HG03469 (cell line): ENCODE results near the gene COX15.
"Not testable (repeated sequence)": the region's sequence is repeated elsewhere in the genome, so short reads cannot be mapped to it uniquely, and the experiment has no call there.

Source experiments
- ATAC-seq: cut with Tn5 transposase; IDR thresholded peaks from one replicate; pipeline ENCODE4 v1.9.1; 2021; ENCODE audit warnings: mild to moderate bottlenecking, moderate library complexity, moderate number of reproducible peaks; ENCODE audit not compliant: unreplicated experiment

Gene COX15

GRCh38 chr10:99732033-99732842 lies at the start of gene COX15, which contains the start of gene CUTC:
Gene COX15 (minus strand): TSS chr10:99732127. CDS start chr10:99732049, 78 bp downstream.
Gene CUTC (plus strand): TSS chr10:99732234. CDS start chr10:99732349, 115 bp downstream.
- ATAC-seq = peak; percentile 72

GRCh38 chr10:99779335-99779734 lies 47.4 kb upstream of the COX15 start:
- ATAC-seq = no peak

GRCh38 chr10:99777918-99778714 lies 46.2 kb upstream of the COX15 start:
- no peak for ATAC-seq

- ATAC-seq = no peak
These were observed 43.9 kb upstream of the COX15 start for GRCh38 chr10:99775850-99776249.

GRCh38 chr10:99770408-99771045 lies 38.6 kb upstream of the COX15 start:
- ATAC-seq = no peak

GRCh38 chr10:99769706-99770105 lies 37.8 kb upstream of the COX15 start:
- no peak for ATAC-seq

GRCh38 chr10:99768556-99768955 lies 36.6 kb upstream of the COX15 start:
- ATAC-seq = no peak

- ATAC-seq = no peak
These were observed 36.0 kb upstream of the COX15 start for GRCh38 chr10:99767901-99768300.

- no peak for ATAC-seq
These were observed 34.4 kb upstream of the COX15 start for GRCh38 chr10:99766302-99766681.

GRCh38 chr10:99765672-99766301 lies 33.9 kb upstream of the COX15 start:
- no peak for ATAC-seq

- ATAC-seq = no peak
These were observed 29.4 kb upstream of the COX15 start for GRCh38 chr10:99761365-99761764.

- ATAC-seq = no peak
These were observed 28.4 kb upstream of the COX15 start for GRCh38 chr10:99760321-99760720.

- ATAC-seq = no peak
These were observed 26.4 kb upstream of the COX15 start for GRCh38 chr10:99758211-99758891.

GRCh38 chr10:99756159-99756558 lies 24.2 kb upstream of the COX15 start:
- no peak for ATAC-seq

GRCh38 chr10:99754670-99755069 lies 22.7 kb upstream of the COX15 start:
- ATAC-seq = no peak

- no peak for ATAC-seq
These were observed 18.7 kb upstream of the COX15 start for GRCh38 chr10:99750641-99751040.

GRCh38 chr10:99748823-99749451 lies 17.0 kb upstream of the COX15 start:
- no peak for ATAC-seq

- not testable (repeated sequence) for ATAC-seq
These were observed 14.2 kb upstream of the COX15 start for GRCh38 chr10:99746166-99746565.

- no peak for ATAC-seq
These were observed 11.9 kb upstream of the COX15 start for GRCh38 chr10:99743841-99744240.

GRCh38 chr10:99742701-99743100 lies 10.8 kb upstream of the COX15 start:
- no peak for ATAC-seq
